Measurements from ENCODE around the gene MYBPC3.
"Not testable (repeated sequence)": the region's sequence is repeated elsewhere in the genome, so short reads cannot be mapped to it uniquely, and the experiment has no call there.

The MYBPC3 gene

DNA sequence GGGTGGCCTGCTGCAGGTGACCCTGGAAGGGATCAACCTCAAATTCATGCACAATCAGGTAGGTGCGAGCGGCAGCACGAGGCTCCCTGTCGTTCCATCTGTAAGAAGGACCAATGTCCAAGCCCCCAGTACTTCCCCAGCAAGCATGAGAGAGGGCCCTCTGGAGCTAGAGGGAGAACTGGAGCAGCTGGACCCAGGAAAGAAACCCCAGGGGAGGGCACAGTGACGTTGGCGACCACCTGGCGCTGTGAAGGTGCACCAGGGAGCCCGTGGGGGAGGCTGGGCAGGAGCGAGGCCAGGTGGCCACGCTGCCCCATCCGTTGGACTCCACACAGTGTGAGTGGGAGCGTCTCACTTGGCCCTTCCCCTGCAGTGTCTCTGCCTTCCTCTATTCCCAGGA lies 28.0 kb downstream of the MYBPC3 start:
- no peak for DNase-seq (ENCODE audit: low read depth in 2 of 2)

DNA sequence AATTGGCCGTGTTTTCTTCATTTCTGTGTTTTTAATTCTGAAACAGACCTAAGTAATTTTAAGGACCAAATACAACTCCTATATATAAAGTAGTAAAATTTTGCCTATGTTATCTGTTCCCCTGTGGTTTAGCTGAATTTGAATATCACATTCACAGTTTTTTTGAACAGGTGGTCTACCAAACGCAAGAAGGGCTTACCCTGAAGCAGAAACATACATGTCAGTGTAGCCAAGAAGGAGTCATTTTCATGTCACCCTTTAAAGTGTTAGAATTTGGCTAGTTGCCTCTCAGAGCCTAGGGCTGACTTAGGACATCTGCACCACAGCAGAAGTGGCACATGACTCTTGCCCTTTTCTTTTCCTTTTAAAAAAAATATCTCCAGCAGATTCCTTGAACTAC lies 34.3 kb downstream of the MYBPC3 start:
- DNase-seq (ENCODE audit: low read depth in 2 of 2), result no peak

DNA sequence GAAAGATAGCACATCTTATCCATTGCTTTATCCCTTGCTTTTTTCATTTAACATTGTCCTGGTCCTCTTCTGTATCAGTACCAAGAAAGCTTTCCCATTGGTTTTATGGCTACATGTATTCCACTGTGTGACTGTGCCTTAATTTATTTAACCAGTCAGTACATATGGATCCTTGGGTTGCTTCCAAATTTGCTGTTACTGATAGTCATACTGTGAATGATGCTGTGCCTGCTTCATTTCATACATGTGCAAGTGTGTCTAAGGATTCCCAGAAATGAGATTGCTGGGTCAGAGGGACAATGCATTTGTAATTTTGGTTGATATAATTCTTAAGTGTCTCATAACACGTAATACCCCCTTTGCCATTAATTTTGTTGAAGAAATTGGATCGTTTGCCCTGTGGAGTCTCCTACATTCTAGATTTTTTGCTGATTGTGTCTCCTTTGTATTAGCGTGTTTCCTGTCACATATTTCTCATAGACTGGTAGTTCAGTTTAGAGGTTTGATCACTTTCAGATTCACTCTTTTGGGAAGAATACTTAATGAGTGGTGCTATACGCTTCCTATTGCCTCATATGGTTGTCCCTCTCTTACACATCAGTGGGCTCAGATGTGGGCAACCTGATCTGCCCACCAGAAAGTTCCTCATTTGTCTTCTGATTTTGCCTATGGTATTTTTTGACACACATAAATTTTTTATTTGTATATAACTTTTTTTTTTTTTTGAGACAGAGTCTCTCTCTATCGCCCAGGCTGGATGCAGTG lies 35.3 kb downstream of the MYBPC3 start:
- DNase-seq (ENCODE audit: low read depth in 2 of 2), result no peak

DNA sequence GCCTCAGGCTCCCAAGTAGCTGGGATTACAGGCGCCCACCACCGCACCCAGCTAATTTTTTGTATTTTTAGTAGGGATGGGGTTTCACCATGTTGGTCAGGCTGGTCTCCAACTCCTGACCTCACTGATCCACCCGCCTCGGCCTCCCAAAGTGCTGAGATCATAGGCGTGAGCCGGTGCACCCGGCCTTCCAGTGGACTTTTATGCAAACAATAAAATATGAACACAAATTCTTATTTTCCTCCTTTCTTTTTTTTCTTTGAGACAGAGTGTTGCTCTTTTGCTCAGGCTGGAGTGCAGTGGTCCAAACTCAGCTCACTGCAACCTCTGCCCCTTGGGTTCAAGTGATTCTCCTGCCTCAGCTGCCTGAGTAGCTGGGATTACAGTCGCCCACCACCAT lies 36.0 kb downstream of the MYBPC3 start:
- not testable (repeated sequence) for DNase-seq (ENCODE audit: low read depth in 2 of 2)

DNA sequence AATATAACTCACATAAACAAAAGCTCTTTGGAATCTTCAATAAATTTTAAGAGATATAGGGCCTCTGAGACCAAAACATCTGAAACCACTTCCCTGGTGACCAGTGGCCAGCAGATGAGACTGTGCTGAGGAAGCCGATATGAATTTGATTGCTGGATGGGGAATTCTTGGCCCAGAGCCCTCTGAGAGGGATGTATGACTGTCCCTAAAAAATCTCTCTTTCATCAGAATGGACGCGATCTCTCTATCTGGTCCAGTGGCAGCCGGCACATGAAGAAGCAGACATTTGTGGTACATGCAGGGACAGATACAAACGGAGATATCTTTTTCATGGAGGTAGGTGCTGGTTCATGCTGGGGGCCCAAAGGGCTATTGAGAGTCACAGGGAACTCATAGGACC lies 37.5 kb downstream of the MYBPC3 start:
- no peak for DNase-seq (ENCODE audit: low read depth in 2 of 2)

DNA sequence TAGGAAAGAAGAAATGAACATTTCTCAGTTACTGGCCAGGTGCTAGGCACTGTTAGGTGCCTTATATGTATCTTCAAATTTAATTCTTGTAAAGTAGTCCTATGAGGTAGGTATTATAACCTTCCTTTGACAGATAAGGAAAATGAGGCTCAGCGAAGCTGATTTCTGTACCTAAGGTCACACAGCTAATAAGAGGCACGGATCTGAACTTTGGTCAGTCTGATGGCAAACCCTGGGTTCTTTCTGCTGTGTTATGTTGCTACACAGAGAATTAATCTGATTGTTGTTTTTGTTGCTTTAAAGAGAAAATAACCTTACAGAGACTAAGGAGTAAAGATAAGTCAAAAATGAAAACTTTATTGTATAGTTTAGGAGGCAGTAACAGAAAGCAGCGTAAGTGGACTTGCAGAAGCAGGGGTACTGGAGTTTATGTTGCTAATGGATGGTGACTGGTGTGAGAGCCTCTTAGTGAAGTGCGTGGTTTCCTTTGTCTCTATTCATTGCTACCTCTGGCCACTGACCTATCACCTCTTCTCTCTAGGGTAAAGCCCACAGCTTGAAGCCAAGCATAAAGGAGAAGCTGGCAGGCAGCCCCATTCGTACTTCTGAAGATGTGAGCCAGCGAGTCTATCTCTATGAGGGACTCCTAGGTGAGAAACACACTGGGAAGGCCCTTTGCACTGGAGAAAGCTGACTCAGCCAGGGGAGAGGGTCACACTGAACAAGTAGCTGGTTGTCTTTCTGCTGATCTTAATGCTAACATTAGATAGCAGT lies 44.3 kb downstream of the MYBPC3 start:
- DNase-seq (ENCODE audit: low read depth in 2 of 2), result no peak

DNA sequence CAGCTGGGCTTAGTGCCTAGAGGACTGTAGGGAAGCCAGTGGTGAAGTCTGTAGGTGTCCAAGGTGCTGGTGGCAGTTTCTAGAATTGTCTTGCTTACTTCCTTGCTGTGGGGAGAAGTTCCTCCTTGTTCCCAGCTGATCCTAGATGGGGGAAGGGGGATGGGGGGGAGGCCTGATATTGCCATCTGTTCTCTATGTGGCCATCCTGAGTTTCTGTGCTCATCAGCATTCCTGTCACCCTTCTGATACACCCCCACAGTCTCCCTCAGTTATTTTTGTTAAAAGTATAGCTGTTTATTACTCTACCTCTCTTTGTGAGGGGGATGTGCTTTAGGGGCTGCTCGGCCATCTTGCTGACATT lies 46.0 kb downstream of the MYBPC3 start:
- no peak for DNase-seq (ENCODE audit: low read depth in 2 of 2)

DNA sequence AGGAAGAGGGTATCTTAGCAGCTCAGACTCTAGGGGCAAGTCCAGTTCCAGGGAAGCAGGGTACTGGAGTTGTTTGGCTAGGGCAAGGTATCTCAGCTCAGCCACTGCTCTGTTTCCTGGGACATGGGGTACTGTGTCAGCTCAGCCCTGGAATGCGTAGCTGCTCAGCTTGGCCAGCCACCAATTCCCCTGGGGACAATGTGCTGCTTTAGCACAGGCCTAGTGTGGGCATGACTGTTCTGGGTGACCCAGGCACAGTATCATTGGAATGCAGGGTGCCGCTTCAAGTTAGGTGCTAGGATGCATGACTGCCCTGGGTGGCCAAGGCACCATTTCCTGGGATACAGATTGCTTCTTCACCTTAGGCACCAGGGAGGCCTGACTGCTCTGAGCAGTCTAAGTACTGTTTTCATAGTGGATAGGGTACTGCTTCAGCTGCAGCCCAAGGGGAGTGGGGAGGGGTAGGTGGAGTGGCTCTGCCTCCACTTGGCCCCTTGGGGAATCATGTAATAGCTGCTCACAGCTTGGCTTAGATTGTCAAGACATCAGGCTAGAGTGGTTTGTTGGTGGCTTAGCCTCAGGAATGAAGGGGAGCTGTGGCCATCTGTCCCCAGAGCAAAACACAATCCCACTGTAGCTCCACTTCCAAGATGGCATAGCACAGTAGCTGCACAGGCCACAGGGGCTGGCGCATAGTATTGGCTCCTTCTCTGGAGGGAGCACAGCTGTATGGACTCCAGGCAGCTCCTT lies 46.6 kb downstream of the MYBPC3 start:
- no peak for DNase-seq (ENCODE audit: low read depth in 2 of 2)

DNA sequence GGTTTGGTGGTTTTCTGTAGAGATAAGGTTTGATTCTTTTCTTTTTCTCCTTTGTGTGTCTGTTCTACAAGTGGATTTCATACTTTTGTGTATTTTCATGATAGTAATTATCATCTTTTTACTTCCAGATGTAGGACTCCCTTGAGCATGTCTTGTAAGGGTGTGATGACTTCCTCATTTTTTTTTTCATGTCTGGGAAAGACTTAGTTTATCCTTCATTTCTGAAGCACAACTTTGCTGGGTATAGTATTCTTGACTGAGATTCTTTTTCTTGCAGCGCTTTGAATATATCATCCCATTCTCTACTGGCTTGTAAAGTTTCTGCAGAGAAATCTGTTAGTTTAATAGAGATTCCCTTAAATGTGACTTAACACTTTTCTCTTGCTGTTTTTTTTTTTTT lies 49.6 kb downstream of the MYBPC3 start:
- no peak for DNase-seq (ENCODE audit: low read depth in 2 of 2)

DNA sequence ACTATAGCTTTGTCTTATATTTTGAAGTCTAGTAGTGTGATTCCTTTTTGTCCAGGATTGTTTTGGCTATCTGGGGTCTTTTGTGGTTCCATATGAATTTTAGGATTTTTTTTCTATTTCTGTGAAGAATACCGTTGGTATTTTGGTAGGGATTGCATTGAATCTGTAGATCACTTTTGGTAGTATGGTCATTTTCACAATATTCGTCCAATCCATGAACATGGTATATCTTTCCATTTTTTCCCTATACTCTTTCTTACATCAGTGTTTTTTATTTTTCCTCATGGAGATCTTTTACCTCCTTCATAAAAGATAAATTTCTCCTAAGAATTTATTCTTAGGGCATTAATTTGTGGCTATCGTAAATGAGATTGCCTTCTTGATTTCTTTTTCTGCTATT lies 53.4 kb downstream of the MYBPC3 start:
- DNase-seq (ENCODE audit: low read depth in 2 of 2), result no peak

DNA sequence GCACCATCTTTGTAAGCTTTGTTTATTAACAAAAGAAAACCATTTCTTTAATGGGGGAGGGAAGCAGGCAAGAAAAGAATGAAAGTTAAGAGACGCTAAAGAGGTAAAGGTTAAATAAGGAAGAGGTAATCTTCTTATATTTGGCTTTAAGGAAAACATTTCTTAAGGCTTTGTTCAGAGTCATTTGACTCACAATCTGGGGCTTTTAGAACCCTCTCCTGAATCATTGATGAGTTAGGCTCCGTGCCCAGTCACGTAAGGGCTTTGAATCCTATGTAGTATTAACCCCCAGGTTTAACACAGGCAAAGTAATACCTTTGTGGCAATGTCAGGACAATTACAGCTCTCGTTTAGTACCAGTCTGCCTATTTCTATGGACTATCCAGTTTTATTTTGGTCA lies 56.5 kb downstream of the MYBPC3 start:
- DNase-seq (ENCODE audit: low read depth in 2 of 2), result no peak

DNA sequence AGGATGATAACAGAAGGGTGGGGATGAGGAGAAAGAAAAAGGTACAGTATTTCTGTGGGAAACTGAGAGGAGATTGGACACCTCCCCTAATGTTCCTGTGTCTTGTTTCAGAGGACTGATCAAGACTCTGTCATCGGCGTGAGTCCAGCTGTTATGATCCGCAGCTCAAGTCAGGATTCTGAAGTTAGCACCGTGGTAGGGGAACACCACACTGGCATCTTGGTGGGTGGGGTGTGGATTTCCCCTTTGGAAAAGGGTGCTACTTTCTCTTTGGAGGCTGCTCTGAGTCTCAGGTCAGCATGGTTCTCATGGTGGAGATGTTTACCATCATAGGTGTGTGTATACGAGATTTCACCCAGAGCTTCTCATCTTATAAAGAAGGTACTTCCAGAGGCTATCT lies 57.1 kb downstream of the MYBPC3 start:
- DNase-seq (ENCODE audit: low read depth in 2 of 2), result no peak

DNA sequence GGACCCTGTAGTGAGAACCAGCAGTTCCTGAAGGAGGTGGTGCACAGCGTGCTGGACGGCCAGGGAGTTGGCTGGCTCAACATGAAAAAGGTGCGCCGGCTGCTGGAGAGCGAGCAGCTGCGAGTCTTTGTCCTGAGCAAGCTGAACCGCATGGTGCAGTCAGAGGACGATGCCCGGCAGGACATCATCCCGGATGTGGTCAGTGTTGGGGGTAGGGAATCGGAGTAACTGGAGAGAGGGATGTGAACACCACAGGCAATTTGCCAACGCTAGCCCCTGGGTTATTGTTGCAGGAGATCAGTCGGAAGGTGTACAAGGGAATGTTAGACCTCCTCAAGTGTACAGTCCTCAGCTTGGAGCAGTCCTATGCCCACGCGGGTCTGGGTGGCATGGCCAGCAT lies 62.6 kb downstream of the MYBPC3 start:
- no peak for DNase-seq (ENCODE audit: low read depth in 2 of 2)

DNA sequence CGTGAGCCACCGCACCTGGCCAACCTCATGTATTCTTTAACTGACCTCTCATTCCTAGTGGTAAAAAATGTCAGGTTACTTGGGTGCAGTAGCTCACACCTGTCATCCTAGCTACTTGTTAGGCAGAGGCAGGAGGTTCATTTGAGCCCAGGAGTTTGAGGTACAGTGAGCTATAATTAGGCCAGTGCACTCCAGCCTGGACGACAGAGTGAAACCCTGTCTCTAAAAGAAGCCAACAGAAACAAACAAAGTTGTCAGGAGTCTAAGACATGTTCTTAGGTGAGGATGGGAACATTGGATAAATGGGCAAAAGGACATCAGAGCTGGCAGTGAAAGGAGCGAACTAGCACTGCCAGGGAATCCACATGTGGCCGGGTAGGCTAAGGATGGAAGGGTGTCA lies 64.4 kb downstream of the MYBPC3 start:
- DNase-seq (ENCODE audit: low read depth in 2 of 2), result no peak

DNA sequence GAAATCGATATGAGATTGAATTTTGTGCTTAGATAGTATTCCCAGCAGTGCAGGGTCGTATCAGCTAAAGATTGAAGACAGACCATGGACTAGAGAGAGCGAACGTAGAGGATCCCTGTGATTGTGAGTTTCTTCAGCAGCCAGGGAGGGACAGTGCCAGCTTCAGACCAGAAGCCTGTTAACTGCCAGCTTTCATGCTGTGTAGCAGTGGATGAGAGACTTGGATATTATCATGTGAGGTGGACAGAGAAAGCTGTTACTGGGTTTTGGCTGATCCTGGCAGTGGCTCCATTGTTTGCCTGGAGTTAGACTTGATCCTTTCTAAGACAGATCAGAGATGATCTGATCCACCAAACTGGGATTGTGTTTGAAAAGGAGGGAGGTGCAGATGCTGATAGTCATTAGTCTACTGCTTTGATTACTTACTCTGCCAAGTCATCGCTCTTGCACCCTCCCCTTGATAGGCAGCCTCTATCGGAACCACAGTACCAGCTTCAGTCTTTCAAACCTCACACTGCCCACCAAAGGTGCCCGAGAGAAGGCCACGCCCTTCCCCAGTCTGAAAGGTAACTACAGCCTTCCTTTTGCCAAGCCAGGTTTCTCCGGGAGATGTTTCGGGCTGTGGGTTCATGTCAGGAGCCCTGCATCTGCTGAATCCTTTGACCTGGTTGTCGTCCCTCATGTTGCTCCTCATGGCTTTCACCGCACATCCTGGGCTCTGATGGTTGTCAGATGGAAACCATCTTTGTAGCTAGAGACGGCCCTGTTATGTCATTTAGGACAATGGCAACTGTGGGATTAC lies 66.3 kb downstream of the MYBPC3 start:
- no peak for DNase-seq (ENCODE audit: low read depth in 2 of 2)

DNA sequence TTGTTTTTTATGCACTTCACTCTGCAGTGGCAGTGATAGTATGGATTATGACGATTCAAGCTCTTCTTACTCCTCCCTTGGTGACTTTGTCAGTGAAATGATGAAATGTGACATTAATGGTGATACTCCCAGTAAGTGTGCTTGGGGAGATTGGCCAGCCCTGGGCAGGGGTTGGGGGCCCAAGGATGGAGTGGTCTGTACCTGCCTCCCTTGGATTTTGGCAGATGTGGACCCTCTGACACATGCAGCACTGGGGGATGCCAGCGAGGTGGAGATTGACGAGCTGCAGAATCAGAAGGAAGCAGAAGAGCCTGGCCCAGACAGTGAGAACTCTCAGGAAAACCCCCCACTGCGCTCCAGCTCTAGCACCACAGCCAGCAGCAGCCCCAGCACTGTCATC lies 68.4 kb downstream of the MYBPC3 start:
- DNase-seq (ENCODE audit: low read depth in 2 of 2), result no peak

DNA sequence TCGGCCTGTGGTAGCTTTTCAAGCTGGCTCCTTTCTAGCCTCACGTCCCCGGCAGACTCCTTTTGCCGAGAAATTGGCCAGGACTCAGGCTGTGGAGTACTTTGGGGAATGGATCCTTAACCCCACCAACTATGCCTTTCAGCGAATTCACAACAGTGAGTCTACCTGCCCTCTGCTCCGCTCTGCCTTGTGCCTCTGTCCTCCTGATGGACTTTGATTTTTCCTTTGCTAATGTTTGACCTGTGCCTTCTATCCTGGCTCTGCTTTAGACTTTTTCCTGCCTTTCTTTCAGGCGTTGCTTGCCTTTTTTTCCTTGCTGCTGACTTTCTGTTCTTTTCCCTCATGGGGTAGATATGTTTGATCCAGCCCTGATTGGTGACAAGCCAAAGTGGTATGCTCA lies 70.0 kb downstream of the MYBPC3 start:
- DNase-seq (ENCODE audit: low read depth in 2 of 2), result no peak

Data from stimulated activated CD8-positive, alpha-beta memory T cell treated with anti-CD3 and anti-CD28 coated beads, Interleukin-7, amount 100 ng/mL, for 1 hour (primary cell).